A549 (cell line): ENCODE measurements around the gene KCNAB2. TPM values are rescaled to one million over a fixed set of nuclear protein-coding genes. Genes with fewer than 3 reads are reported as not detected.

Source experiments
- ATAC-seq, 2 experiments: fragments of 200-7000 bp in 1 of 2; fragments of >200 bp in 1 of 2; cut with Nextera tagmentation in 1 of 2; cut with Tn5 transposase in 1 of 2; 3 replicates each; pipeline versions ENCODE4 v1.8.0 to v1.9.1; 2018 to 2020; ENCODE audit warnings: mild to moderate bottlenecking in 1 of 2, moderate library complexity in 1 of 2
- CTCF ChIA-PET: fragments of 300-600 bp; sonication (Branson Sonifier 250); formaldehyde crosslinking; extraction: SDS; loops from one replicate; lab custom pipeline; 2021; ENCODE audit warnings: antibody characterized with exemption, inconsistent platforms; lab: Yijun Ruan, JAX
- POLR2A ChIA-PET: fragments of 350-600 bp; formaldehyde crosslinking; extraction: SDS; loops from one replicate; lab custom pipeline; 2021; ENCODE audit warnings: antibody characterized with exemption, inconsistent platforms; lab: Yijun Ruan, JAX
- DNase-seq, 2 experiments: peaks; one replicate each; pipeline versions ENCODE4 v3.0.0 to v3.0.0-alpha.2; 2011 to 2016; ENCODE audit warnings: low read depth in 1 of 2, low spot score in 1 of 2
- FAIRE-seq: peaks from 2 replicates; lab custom pipeline; 2011; peaks lifted over from hg19 to GRCh38; lab: Jason Lieb, UNC
- H3K27ac ChIP-seq, 2 experiments: fragments of >200 bp; sonication (Bioruptor Twin); formaldehyde crosslinking; 3 replicates each; pipeline ENCODE4 v1.5.1; 2016 to 2017
- H3K4me1 ChIP-seq: fragments of >200 bp; sonication (Bioruptor Twin); formaldehyde crosslinking; 3 replicates; pipeline ENCODE4 v1.6.1; 2016
- H3K4me2 ChIP-seq: fragments of >200 bp; sonication (Bioruptor Twin); formaldehyde crosslinking; 3 replicates; pipeline ENCODE4 v1.6.1; 2016
- H3K4me3 ChIP-seq: fragments of >200 bp; sonication (Bioruptor Twin); formaldehyde crosslinking; 3 replicates; pipeline ENCODE4 v1.5.1; 2016
- H3K9me3 ChIP-seq: fragments of >200 bp; sonication (Bioruptor Twin); formaldehyde crosslinking; 3 replicates; pipeline ENCODE4 v1.6.1; 2016
- BCL3 ChIP-seq: fragments of >200 bp; sonication (Bioruptor Twin); formaldehyde crosslinking; IDR thresholded peaks from 3 replicates; pipeline ENCODE4 v1.6.1; 2016
- CBX2 ChIP-seq: fragments of 200-600 bp; sonication (generic); IDR thresholded peaks from 2 replicates; pipeline ENCODE4 v1.6.1; 2016; ENCODE audit warnings: low read depth, mild to moderate bottlenecking, borderline replicate concordance
- CEBPB ChIP-seq, 2 experiments: fragments of >200 bp in 1 of 2; sonication (Bioruptor Twin) in 1 of 2; formaldehyde crosslinking in 1 of 2; IDR thresholded peaks; 2 replicates each; pipeline ENCODE4 v1.6.1; 2012 to 2016
- EHF ChIP-seq: fragments of 250-450 bp; sonication (Bioruptor Pico); IDR thresholded peaks from 2 replicates; pipeline ENCODE4 v1.5.0; 2020; ENCODE audit warnings: mild to moderate bottlenecking
- EP300 ChIP-seq, 2 experiments: fragments of >200 bp; sonication (Bioruptor Twin); formaldehyde crosslinking; IDR thresholded peaks; 2 replicates in 1 of 2; 3 replicates in 1 of 2; pipeline ENCODE4 v1.6.1; 2016 to 2017
- ESRRA ChIP-seq: fragments of 150-350 bp; IDR thresholded peaks from 2 replicates; pipeline ENCODE4 v1.6.1; 2014; ENCODE audit warnings: mild to moderate bottlenecking, low read length, borderline replicate concordance
- FOSB ChIP-seq: fragments of 250-450 bp; sonication (Bioruptor Pico); IDR thresholded peaks from 2 replicates; pipeline ENCODE4 v1.5.0; 2020; ENCODE audit warnings: mild to moderate bottlenecking, moderate library complexity
- FOXS1 ChIP-seq: fragments of 250-450 bp; sonication (Bioruptor Pico); IDR thresholded peaks from 2 replicates; pipeline ENCODE4 v1.5.0; 2020; ENCODE audit warnings: mild to moderate bottlenecking, moderate library complexity
- GATA3 ChIP-seq: IDR thresholded peaks from 2 replicates; pipeline ENCODE4 v1.6.1; 2012; ENCODE audit warnings: borderline replicate concordance
- HES2 ChIP-seq: fragments of >200 bp; sonication (Bioruptor Twin); formaldehyde crosslinking; IDR thresholded peaks from 2 replicates; pipeline ENCODE4 v1.6.1; 2016
- HMGXB4 ChIP-seq: fragments of 250-450 bp; sonication (Bioruptor Pico); IDR thresholded peaks from 2 replicates; pipeline ENCODE4 v1.5.0; 2021; ENCODE audit warnings: mild to moderate bottlenecking, moderate library complexity, borderline replicate concordance
- HOXA7 ChIP-seq: fragments of 250-450 bp; sonication (Bioruptor Pico); IDR thresholded peaks from 2 replicates; pipeline ENCODE4 v1.5.0; 2020; ENCODE audit warnings: mild to moderate bottlenecking, moderate library complexity
- HOXB13 ChIP-seq: fragments of 250-450 bp; sonication (Bioruptor Pico); IDR thresholded peaks from 2 replicates; pipeline ENCODE4 v1.5.0; 2020; ENCODE audit warnings: low read depth, mild to moderate bottlenecking, moderate library complexity
- HOXB5 ChIP-seq: fragments of 250-450 bp; sonication (Bioruptor Pico); IDR thresholded peaks from 2 replicates; pipeline ENCODE4 v1.5.0; 2020; ENCODE audit warnings: mild to moderate bottlenecking, moderate library complexity
- JUN ChIP-seq, 2 experiments: fragments of >200 bp; sonication (Bioruptor Twin); formaldehyde crosslinking; IDR thresholded peaks; 2 replicates in 1 of 2; 3 replicates in 1 of 2; pipeline ENCODE4 v1.6.1; 2016 to 2017
- JUNB ChIP-seq: fragments of >200 bp; sonication (Bioruptor Twin); formaldehyde crosslinking; IDR thresholded peaks from 2 replicates; pipeline ENCODE4 v1.6.1; 2016
- MAX ChIP-seq: IDR thresholded peaks from 2 replicates; pipeline ENCODE4 v1.6.1; 2012
- MAZ ChIP-seq: fragments of 150-350 bp; IDR thresholded peaks from 2 replicates; pipeline ENCODE4 v1.6.1; 2014; ENCODE audit warnings: antibody characterized with exemption, low read depth, low read length, borderline replicate concordance
- NPAS2 ChIP-seq: fragments of 250-450 bp; sonication (Bioruptor Pico); IDR thresholded peaks from 2 replicates; pipeline ENCODE4 v1.8.0; 2022; ENCODE audit warnings: mild to moderate bottlenecking, moderate library complexity, borderline replicate concordance
- PHF8 ChIP-seq: fragments of 200-600 bp; sonication (generic); IDR thresholded peaks from 2 replicates; pipeline ENCODE4 v1.6.1; 2016; ENCODE audit warnings: low read depth, mild to moderate bottlenecking, antibody characterized with exemption, moderate library complexity, borderline replicate concordance
- RAD21 ChIP-seq, 2 experiments: fragments of >200 bp in 1 of 2; sonication (Bioruptor Twin) in 1 of 2; formaldehyde crosslinking in 1 of 2; IDR thresholded peaks in 1 of 2; conservative IDR thresholded peaks in 1 of 2; 2 replicates in 1 of 2; 3 replicates in 1 of 2; pipeline ENCODE4 v1.6.1; 2012 to 2018; ENCODE audit warnings: inconsistent platforms in 1 of 2
- RCOR1 ChIP-seq: fragments of 150-350 bp; IDR thresholded peaks from 2 replicates; pipeline ENCODE4 v1.6.1; 2014; ENCODE audit warnings: antibody characterized with exemption, low read length, low read depth
- RFX5 ChIP-seq: fragments of 450-650 bp; IDR thresholded peaks from 2 replicates; pipeline ENCODE4 v1.7.1; 2014; ENCODE audit warnings: antibody characterized with exemption, mild to moderate bottlenecking, moderate library complexity
- RNF2 ChIP-seq: fragments of 200-600 bp; sonication (generic); IDR thresholded peaks from 2 replicates; pipeline ENCODE4 v1.6.1; 2016; ENCODE audit warnings: low read depth, mild to moderate bottlenecking, antibody characterized with exemption, moderate library complexity, borderline replicate concordance
- SREBF2 ChIP-seq: fragments of 450-650 bp; IDR thresholded peaks from 2 replicates; pipeline ENCODE4 v1.6.1; 2014; ENCODE audit warnings: mild to moderate bottlenecking, moderate library complexity
- WGBS: methylation state at CpG from one replicate; pipeline ENCODE4 v1.1.6; 2017; ENCODE audit errors: missing lambda C conversion rate; 5-methylcytosine and 5-hydroxymethylcytosine counted together
- polyA plus RNA-seq, 4 experiments: library from polyadenylated mRNA; depleted of rRNA in 3 of 4; stranded (reverse); fragments of >200 nt; fragmentation: RNase III in 1 of 4; extraction: RNeasy Plus Mini Kit Qiagen cat#74134 plus additional on column Dnase treatment in 1 of 4; gene quantifications; 2 replicates in 3 of 4; 3 replicates in 1 of 4; pipeline ENCODE4 v1.2.3, GENCODE V29; 2011 to 2017
- TF ChIP-seq, protein P1 (sequence below): IDR thresholded peaks from 2 replicates; pipeline ENCODE4 v1.6.1; 2012; ENCODE audit warnings: low read depth, borderline replicate concordance

The KCNAB2 gene
- polyA plus RNA-seq, 2 of the 4 experiments (the other 2 are of a cell fraction): 7.3 to 9.9 TPM

DNA sequence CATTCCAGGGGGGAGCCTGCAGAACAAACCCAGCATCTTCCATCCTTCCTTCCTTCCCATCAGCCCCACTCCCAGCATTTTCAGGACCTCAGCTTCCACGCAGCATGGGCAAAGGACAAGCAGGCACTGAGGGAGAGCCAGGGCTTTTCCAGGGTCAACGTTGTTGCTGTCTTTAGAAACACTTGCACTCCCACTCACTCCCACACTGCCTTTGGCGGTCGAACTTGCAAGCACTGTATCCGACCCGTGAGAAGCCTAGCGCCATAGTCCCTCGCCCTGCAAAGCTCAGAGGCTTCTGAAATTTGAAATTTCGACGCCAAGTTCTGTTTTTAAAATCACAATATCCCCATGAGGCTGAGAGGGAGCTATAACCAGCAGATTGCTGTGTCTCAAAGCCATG, 47.4 kb downstream of the KCNAB2 start:
- TF ChIP-seq HMGXB4 (CRISPR knock-in tag) (no peak), CBX2 (no peak), SREBF2 (no peak), MAZ (no peak), NPAS2 (CRISPR knock-in tag) (no peak), RCOR1 (no peak), RNF2 (no peak), ESRRA (no peak), HES2 (no peak), FOSB (CRISPR knock-in tag) (no peak)
- Histone ChIP-seq H3K9me3 (no peaks in the 10 kb centered on the region), H3K27ac (no peak overlapping the region), H3K4me3 (no peak overlapping the region), H3K4me2 (no peak overlapping the region), H3K4me1 (no peaks in the 10 kb centered on the region)
- DNase-seq: no peak
- 77% methylated on average over 10 of the region's 10 CpGs for WGBS
- FAIRE-seq: no peak
- ATAC-seq: no peak
- POLR2A ChIA-PET: no interaction called here
- CTCF ChIA-PET: interaction anchor here (0.8 kb wide), 1 partner anchor 79 kb away, joined by 3 read pairs; no protein-coding TSS in a partner anchor

DNA sequence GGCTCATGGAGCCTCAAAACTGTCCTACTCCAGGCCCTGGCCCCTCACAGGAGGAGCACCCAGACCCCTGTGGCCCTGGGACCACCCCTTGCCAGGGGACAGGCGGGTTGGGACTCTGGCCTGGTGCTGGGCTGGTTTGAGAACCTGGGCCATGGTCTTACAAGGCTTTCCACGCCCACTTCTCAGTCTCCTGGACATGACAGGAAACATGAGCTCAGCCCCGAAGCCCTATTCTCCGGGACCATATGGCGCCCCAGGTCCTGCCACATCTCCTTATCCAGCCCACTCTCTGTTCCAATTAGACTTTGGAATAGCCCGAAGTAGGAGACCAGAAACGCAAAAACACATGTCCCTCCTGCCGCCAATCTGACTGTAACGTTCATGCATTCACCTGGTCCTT, 47.9 kb downstream of the KCNAB2 start:
- ATAC-seq (no peak), FAIRE-seq (no peak), DNase-seq (no peak)
- TF ChIP-seq HOXB13 (no peak), GATA3 (no peak), HMGXB4 (CRISPR knock-in tag) (no peak), HOXA7 (no peak), EHF (CRISPR knock-in tag) (no peak), RFX5 (no peak)
- Histone ChIP-seq H3K4me1 (no peaks in the 10 kb centered on the region), H3K4me2 (no peak overlapping the region), H3K9me3 (no peaks in the 10 kb centered on the region), H3K4me3 (no peak overlapping the region), H3K27ac (no peak overlapping the region)
- CTCF ChIA-PET: interaction anchor here (0.8 kb wide), 1 partner anchor 78 kb away, joined by 3 read pairs; no protein-coding TSS in a partner anchor
- whole genome bisulfite sequencing: 88% methylated on average over 8 of the region's 9 CpGs
- POLR2A ChIA-PET: no interaction called here

DNA sequence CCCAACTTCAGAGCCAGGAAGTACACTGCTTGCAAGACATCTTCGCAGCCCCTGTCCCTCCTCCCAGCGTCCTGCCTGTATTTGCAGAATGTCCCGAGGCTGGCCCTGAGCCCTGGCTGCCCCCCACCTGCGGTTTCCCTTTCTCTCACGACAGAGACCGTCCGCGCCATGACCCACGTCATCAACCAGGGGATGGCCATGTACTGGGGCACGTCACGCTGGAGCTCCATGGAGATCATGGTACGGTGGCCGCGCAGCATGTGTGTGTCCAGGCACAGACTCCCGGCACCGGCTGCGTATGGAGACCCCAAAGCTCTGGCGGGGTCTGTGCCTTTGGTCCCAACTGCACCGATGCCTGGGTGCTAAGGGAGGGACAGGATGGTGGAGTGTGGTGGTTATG, 48.6 kb downstream of the KCNAB2 start:
- 89% methylated on average over 15 of the region's 19 CpGs for WGBS
- ATAC-seq (no peak), FAIRE-seq (no peak), DNase-seq (no peak)
- H3K27ac ChIP-seq: no peak overlapping the region
- H3K4me2 ChIP-seq: no peak overlapping the region
- H3K9me3 ChIP-seq: no peaks in the 10 kb centered on the region
- ChIA-PET POLR2A (no interaction called here), CTCF (interaction anchor here (1.0 to 1.4 kb wide), 2 partner anchors 8 to 11 kb away, joined by 4 to 5 read pairs; no protein-coding TSS in a partner anchor)
- H3K4me3 ChIP-seq: no peak overlapping the region
- no peaks in the 10 kb centered on the region for H3K4me1 ChIP-seq
- TF ChIP-seq NPAS2 (CRISPR knock-in tag) (no peak), JUN (IDR thresholded peaks at IDR 0.05) (no peak), HMGXB4 (CRISPR knock-in tag) (no peak), HOXB5 (CRISPR knock-in tag) (no peak), PHF8 (no peak), FOXS1 (CRISPR knock-in tag) (no peak), MAX (no peak), BCL3 (no peak), EP300 (IDR thresholded peaks at IDR 0.05) (no peak), CEBPB (IDR thresholded peaks at IDR 0.05) (no peak), RAD21 (conservative IDR thresholded peaks at IDR 0.05 in 1 of 2, IDR thresholded peaks at IDR 0.05 in 1 of 2) (no peak), HES2 (no peak), JUNB (no peak)
- TF ChIP-seq, protein P1, sequence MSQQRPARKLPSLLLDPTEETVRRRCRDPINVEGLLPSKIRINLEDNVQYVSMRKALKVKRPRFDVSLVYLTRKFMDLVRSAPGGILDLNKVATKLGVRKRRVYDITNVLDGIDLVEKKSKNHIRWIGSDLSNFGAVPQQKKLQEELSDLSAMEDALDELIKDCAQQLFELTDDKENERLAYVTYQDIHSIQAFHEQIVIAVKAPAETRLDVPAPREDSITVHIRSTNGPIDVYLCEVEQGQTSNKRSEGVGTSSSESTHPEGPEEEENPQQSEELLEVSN: no peak
